CD4-positive, alpha-beta T cell treated with Interferon alpha-2 for 1 hour (primary cell): Measurements from ENCODE around the gene F8A3.
"Not testable (repeated sequence)": the region's sequence is repeated elsewhere in the genome, so short reads cannot be mapped to it uniquely, and the experiment has no call there.

Experiments
- DNase-seq, 2 donors: peaks; one replicate each; pipeline ENCODE4 v3.0.0-alpha.2; 2020 to 2022

Gene F8A3

DNA sequence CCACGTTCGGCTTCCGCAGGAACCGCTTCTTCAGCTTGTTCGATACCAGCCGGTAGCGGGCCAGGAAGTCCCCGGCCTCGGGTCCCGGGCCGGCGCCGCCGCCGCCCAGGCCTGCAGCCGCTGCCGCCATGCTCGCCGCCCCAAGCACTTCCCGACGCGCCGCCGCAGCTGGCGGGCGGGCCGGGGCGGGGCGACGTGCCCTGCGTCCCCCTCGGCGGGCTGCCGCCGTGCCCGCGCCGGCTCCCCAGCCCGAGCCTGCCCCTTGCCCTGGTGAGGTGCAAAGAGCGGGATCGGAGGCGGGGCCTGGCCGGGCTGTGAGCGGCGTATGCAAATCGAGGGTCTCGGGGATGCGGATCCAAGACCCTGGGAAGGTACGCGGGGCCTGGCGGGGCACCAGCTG is at the start of gene F8A3:
F8A3 (minus strand) TSS at position 150 of the 400 bp plus-strand sequence; CDS start at position 130, 20 bp downstream.
- not testable (repeated sequence) for DNase-seq

DNA sequence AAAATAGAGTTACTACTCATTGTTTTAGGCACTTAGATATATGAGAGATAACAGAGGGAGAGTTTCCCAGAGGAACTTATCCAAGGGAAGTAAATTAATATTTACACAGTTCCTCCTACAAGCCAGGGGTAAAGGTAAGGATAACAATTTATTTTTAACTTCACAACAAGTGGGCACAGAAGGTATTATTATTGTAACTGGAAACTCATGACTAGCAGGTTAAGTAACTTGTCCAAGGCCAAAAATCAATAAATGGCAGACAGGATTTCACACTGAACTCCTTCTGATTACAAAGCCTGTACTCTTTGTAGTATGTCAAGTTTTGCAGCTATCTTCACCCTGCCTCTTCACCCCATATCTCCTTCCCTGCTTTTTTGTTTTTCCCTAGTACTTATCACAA is 46.9 kb upstream of the F8A3 start:
- no peak for DNase-seq

DNA sequence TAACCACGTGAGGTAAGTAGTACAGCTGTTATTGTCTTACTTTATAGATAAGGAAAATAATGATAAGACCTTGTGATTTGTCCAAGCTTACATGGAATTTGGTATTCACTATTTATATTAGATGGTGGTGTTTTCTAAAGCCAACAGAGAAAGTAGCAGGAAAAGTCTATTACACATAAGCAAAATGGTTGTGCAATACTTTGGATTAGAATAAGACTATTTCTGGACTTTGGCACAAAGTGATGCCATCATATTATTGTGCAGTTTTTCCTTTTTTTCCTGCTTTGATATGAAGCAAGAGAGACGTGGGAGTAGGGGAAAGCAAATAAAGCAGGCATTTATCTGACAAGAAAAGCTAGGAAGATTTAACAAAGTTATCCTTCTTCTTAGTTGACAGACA is 36.7 kb upstream of the F8A3 start:
- not testable (repeated sequence) for DNase-seq

DNA sequence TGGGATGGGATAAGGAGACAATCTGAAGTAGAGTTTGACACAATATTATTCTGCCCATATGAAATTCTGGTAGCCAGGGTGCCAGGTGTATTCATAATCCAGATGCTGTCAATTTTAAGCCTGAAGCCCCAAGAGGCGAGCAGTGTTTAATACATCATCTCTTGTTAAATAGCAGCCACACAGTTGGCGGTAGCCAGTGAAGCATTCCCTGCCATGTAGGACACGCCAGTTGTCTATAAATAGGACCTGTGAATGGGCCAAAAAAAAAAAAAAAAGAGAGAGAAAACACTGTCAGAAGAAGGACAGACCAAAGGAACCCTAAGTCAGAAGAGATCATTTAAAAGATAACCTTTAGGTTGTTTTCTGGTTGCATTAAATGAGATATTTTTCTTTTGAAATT is 33.0 kb upstream of the F8A3 start:
- DNase-seq = not testable (repeated sequence)

DNA sequence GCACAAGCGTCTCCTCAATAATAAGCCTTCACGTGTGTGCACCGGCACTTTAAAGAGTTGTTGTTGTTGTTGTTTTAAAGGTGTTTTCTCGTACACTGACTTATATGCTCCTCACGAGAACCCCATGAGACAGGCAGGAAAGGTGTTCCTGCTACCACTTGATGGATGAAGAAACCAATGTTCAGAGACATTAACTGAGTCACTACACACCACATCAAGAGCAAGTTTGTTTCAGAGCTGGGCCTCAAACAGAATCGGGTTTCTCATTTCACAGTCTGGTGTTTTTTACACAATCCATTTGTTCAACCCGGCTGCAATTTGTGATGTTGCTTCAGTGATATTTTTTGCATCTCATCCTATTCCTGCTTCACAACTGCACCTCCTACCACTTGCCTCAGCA is 18.7 kb upstream of the F8A3 start:
- DNase-seq = not testable (repeated sequence)

DNA sequence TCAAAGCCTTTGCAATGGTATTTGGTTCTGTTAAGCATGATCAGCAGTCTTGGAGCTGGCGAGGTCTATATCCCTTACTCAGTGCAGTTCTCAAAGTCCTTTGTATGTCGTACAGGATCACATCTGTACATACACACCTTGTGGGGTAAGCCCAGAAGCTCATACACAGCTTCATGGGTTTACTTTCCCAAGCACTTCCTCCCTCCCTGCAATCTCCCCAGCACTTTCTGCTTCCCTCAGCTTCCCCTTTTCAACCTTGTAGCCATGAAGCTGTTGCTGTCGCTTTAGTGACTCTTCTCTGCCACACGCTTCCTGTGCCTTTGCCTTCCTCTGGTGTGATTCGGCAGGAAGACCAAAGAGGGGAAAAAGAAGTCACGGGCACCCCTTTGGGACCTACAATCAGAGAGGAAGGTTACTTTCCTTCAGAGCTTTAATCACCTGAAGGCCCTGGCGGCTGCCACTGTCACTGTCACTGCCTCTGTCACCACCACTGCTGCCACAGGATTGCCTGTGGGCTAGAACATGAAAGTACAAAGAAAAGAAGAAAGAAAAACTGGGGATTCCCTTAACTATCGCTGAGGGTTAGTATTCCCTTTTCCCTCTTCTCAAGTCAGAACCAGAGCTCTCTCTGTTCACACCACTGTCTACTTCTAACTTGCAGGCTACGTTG is 8.0 kb upstream of the F8A3 start:
- not testable (repeated sequence) for DNase-seq

DNA sequence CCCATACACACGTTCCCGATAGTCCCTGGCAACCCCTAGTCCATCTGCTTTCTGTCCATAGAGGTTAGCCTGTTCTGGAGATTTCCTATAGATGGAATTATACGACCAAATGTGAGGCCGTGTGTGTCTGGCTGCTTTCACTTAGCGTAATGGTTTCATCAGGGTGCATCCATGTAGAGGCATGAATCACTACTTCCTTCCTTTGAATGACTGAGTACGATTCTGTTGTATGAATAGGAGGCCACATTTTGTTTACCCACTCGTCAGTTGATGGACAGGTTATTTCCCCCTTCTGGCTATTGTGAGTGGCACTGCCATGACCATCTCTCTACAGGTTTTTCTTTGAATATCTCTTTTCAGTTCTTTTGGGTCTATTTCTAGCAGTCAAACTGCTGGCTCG is 2.1 kb upstream of the F8A3 start:
- DNase-seq = not testable (repeated sequence)

DNA sequence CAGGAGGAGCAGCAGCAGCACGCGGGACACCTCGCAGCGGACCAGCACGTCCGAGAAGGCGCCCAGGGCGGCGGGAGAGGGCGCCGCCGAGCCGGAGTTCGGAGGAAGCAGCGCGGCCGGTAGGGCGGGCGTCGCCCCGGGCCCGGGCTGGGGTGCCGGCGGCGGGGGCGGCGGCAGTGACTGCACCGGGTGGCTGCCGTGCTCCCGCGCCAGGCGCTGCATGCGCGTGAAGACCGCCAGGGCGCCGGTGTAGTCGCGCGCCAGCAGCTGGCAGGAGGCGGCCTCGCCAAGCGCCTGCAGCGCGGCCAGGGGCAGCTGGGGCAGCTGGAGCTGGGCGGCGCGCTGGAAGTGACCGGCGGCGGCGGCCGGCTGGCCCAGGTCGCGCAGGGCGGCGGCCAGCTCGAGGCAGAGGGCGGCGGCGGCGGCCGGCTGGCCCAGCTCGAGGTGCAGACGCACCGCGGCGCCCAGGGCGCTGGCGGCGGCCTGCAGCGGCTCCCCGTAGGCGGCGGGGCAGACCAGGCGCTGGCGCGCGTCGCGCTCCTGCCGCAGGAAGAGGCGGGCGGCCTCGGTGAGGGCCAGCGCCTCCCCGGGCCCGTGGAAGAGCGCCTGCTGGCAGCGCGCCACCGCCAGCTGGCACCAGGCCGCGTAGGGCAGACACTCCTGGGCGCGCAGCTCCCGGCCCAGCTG is 516 bp downstream of the F8A3 start:
- not testable (repeated sequence) for DNase-seq

DNA sequence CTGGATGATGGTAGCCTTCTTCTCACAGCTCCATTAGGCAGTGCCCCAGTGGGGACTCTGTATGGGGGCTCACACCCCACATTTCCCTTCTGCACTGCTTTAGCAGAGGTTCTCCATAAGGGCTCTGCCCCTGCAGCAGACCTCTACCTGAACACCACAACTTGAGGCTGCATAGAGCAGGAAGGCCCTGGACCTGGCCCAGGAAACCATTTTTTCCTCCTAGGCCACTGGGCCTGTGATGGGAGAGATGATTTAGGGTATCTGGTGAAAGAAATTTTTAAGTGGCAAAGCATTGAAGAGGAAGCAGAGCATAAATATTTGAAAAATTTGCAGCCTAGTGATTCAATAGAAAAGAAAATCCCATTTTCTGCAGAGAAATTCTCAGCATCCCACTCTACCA is 17.3 kb downstream of the F8A3 start:
- no peak for DNase-seq

DNA sequence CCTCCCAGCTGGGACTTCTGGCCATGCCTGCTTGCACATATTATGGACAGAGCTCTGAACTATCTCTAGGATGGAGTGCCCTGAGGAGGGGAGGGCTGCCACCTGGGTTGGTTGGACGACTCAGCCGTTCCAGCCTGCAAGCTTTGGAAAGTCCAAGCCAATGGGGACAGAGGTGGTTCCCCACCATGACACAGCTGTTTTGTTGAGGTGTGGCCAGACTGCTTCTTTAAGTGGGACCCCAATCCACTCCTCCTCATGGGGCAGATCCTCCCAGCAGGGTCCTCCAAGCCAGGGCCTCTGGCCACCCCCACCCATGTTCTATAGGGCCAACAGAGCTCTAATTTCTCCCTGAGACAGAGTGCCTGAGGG is 22.7 kb downstream of the F8A3 start:
- no peak for DNase-seq

DNA sequence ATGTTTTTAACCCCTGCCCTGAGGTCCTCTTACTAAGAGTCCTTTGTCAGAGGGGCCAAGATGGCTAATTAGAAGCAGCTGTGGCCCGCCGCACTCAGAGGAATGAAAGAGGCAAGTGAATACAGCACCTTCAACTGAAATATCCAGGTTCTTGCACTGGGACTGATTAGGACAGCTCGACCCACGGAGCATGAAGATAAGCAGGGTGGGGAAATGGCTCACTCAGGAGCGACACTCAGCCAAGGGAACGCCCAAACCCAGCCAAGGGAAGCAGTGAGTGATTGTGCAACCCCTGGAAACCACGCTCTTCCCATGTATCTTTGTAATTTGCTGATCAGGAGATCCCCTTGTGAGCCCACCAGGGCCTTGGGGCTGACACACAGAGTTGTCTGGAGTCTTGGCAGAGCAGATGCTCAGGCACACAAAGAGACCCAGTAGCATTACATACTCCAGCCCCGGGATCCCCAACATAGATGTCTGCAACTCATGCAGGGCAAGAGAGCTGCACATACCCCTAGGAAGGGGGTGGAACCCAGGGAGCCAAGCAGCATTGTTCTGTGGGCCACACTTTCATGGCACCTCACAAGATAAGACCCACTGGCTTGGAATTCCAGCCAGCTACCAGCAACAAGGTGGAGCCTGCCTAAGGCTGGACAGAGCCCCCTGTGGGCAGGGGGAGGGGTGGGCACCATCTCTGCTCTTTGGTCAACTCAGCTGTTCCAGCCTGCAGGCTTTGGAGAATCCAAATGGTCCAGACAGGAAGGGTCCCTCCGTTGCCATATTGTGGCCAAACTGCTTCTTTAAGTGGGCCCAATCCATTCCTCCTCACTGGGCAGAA is 23.3 kb downstream of the F8A3 start:
- no peak for DNase-seq

DNA sequence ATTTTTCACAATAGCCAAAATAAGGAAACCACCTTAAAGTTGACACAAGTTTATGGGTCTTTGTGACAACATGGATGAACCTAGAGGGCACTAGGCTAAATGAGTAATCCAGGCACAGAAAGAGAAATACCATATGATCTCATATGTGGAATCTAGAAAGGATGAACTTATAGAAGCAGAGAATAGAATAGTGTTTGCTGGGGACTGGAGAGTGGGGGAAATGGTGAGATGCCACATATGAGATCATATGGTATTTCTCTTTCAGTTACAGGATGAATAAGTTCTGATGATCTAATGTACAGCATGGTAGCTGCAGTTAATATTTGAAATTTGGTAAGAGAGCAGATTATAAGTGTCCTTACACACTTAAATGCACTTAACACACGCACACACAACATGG is 40.7 kb downstream of the F8A3 start:
- no peak for DNase-seq
